CD14-positive monocyte (primary cell): ENCODE results near the gene PGM2. TPM values are rescaled to one million over a fixed set of nuclear protein-coding genes. Genes with fewer than 3 reads are reported as not detected.
A peak's percentile ranks its signal among the peaks of the same experiment; 100 is the strongest.

ENCODE experiments used
- DNase-seq, 3 donors: peaks; one replicate each; pipeline ENCODE4 v3.0.0-alpha.2; 2011 to 2022
- H2AFZ ChIP-seq: 2 replicates; pipeline ENCODE4 v1.6.0; 2012; ENCODE audit warnings: mild to moderate bottlenecking, low read depth, low read length, inconsistent platforms; ENCODE audit not compliant: insufficient read depth, poor library complexity, severe bottlenecking
- H3K27ac ChIP-seq, 2 donors: 1 replicate in 1 of 2; 2 replicates in 1 of 2; pipeline ENCODE4 v1.5.1; 2012 to 2013; ENCODE audit warnings: low read length in 2 of 2, control low read depth in 1 of 2, inconsistent platforms in 1 of 2, low read depth in 1 of 2, mild to moderate bottlenecking in 1 of 2
- H3K27me3 ChIP-seq, 2 donors: one replicate each; pipeline versions ENCODE4 v1.6.0 to v1.6.1; 2011 to 2013; ENCODE audit warnings: low read length in 2 of 2; ENCODE audit not compliant: control insufficient read depth in 2 of 2, insufficient read depth in 2 of 2
- H3K36me3 ChIP-seq, 2 donors: replicated peaks in 1 of 2; 1 replicate in 1 of 2; 2 replicates in 1 of 2; pipeline versions ENCODE4 v1.5.1 to v1.6.1; 2012 to 2013; ENCODE audit warnings: low read length in 2 of 2, control low read depth in 1 of 2, inconsistent platforms in 1 of 2, mild to moderate bottlenecking in 1 of 2; ENCODE audit not compliant: insufficient read depth in 2 of 2, control insufficient read depth in 1 of 2
- H3K4me1 ChIP-seq, 2 donors: 1 replicate in 1 of 2; 2 replicates in 1 of 2; pipeline versions ENCODE4 v1.5.1 to v1.6.1; 2012 to 2013; ENCODE audit warnings: low read length in 2 of 2, control low read depth in 1 of 2, inconsistent platforms in 1 of 2, mild to moderate bottlenecking in 1 of 2, moderate library complexity in 1 of 2; ENCODE audit not compliant: insufficient read depth in 2 of 2, control insufficient read depth in 1 of 2
- H3K4me2 ChIP-seq: replicated peaks from 2 replicates; pipeline ENCODE3; 2012; ENCODE audit warnings: low read length, moderate library complexity, mild to moderate bottlenecking; ENCODE audit not compliant: poor library complexity, severe bottlenecking; ENCODE audit errors: extremely low read depth
- H3K4me3 ChIP-seq, 3 experiments: fragments of 200-600 bp in 1 of 3; sonication (generic) in 1 of 3; replicated peaks in 1 of 3; 1 replicate in 2 of 3; 2 replicates in 1 of 3; pipeline ENCODE4 v1.5.1; 2011 to 2013; ENCODE audit warnings: low read length in 3 of 3, mild to moderate bottlenecking in 3 of 3, control low read depth in 2 of 3, low read depth in 2 of 3, inconsistent platforms in 1 of 3, moderate library complexity in 1 of 3
- H3K79me2 ChIP-seq: 2 replicates; pipeline ENCODE4 v1.6.0; 2012; ENCODE audit warnings: mild to moderate bottlenecking, control low read depth, inconsistent platforms, low read length, moderate library complexity; ENCODE audit not compliant: insufficient read depth
- H3K9ac ChIP-seq: 2 replicates; pipeline ENCODE4 v1.6.0; 2017; ENCODE audit warnings: low read length, mild to moderate bottlenecking; ENCODE audit not compliant: insufficient read depth, poor library complexity, severe bottlenecking
- H3K9me3 ChIP-seq, 2 donors: replicated peaks in 1 of 2; 1 replicate in 1 of 2; 2 replicates in 1 of 2; pipeline versions ENCODE4 v1.5.1 to v1.6.1; 2012 to 2013; ENCODE audit warnings: low read length in 2 of 2, control low read depth in 1 of 2; ENCODE audit not compliant: control insufficient read depth in 1 of 2, insufficient read depth in 1 of 2
- H4K20me1 ChIP-seq: 2 replicates; pipeline ENCODE4 v1.6.0; 2012; ENCODE audit warnings: mild to moderate bottlenecking, low read length, control low read depth, moderate library complexity; ENCODE audit not compliant: insufficient read depth
- H3K27ac Mint-ChIP-seq, 7 donors: one replicate each; pipeline ENCODE4 v1.8.0; 2020; ENCODE audit warnings: mild to moderate bottlenecking in 7 of 7, mixed read lengths in 7 of 7, moderate library complexity in 6 of 7, inconsistent platforms in 2 of 7
- H3K27me3 Mint-ChIP-seq, 3 donors: one replicate each; pipeline ENCODE4 v1.8.0; 2021 to 2022; ENCODE audit warnings: low read depth in 3 of 3, mild to moderate bottlenecking in 3 of 3, mixed read lengths in 3 of 3, moderate library complexity in 3 of 3, inconsistent platforms in 1 of 3
- H3K36me3 Mint-ChIP-seq, 2 donors: one replicate each; pipeline ENCODE4 v1.8.0; 2020; ENCODE audit warnings: mixed read lengths in 2 of 2, inconsistent platforms in 1 of 2, mild to moderate bottlenecking in 1 of 2
- H3K4me1 Mint-ChIP-seq: one replicate; pipeline ENCODE4 v1.8.0; 2020; ENCODE audit warnings: mild to moderate bottlenecking, mixed read lengths
- H3K4me3 Mint-ChIP-seq, 2 donors: one replicate each; pipeline ENCODE4 v1.8.0; 2020; ENCODE audit warnings: mild to moderate bottlenecking in 2 of 2, mixed read lengths in 2 of 2, moderate library complexity in 1 of 2
- H3K9me3 Mint-ChIP-seq, 7 donors: one replicate each; pipeline ENCODE4 v1.8.0; 2020 to 2022; ENCODE audit warnings: mixed read lengths in 7 of 7, mild to moderate bottlenecking in 6 of 7, moderate library complexity in 6 of 7, inconsistent platforms in 2 of 7
- CTCF ChIP-seq: fragments of 200-600 bp; IDR thresholded peaks from one replicate; pipeline ENCODE4 v1.8.0; 2022; ENCODE audit warnings: antibody characterized with exemption, mild to moderate bottlenecking
- WGBS: methylation state at CpG from one replicate; pipeline ENCODE4 v1.1.5; 2013; ENCODE audit warnings: missing lambda C conversion rate; ENCODE audit not compliant: insufficient coverage; 5-methylcytosine and 5-hydroxymethylcytosine counted together
- intact Hi-C, 2 donors: fragments of 100-400 bp; cut with micrococcal nuclease; formaldehyde crosslinking; loops; one replicate each; pipeline versions ENCODE4 v1.15.0 to v1.15.1; 2023
- polyA plus RNA-seq, 3 donors: library from polyadenylated mRNA; depleted of rRNA in 1 of 3; unstranded in 2 of 3; stranded (reverse) in 1 of 3; fragments of 300-500 nt in 2 of 3; fragments of >200 nt in 1 of 3; fragmentation: Illumina TruSeq in 2 of 3; gene quantifications; 1 replicate in 2 of 3; 2 replicates in 1 of 3; pipeline ENCODE4 v1.2.3, GENCODE V29; 2012 to 2021

PGM2 gene
- polyA plus RNA-seq, 3 donors: 17.8 to 48.6 (median 46.2) TPM

- peak overlapping the region; percentile 87 to 98 (median 97) for H3K27ac Mint-ChIP-seq
- DNase-seq: peak; percentile 19 to 52 (median 43)
- Histone ChIP-seq H3K79me2 (peaks cover 47% of the 10 kb centered on the region), H3K4me1 (peaks cover 23 to 33% of the 10 kb centered on the region in 2 donors), H3K27ac (peak overlapping the region; percentile 40 to 86), H3K27me3 (no peaks in the 10 kb centered on the region), H2AFZ (peak overlapping the region; percentile 100), H3K9ac (peak overlapping the region; percentile 87), H3K36me3 (peaks cover 11 to 12% of the 10 kb centered on the region in 2 donors), H3K9me3 (no peaks in the 10 kb centered on the region), H3K4me3 (peak overlapping the region; percentile 53 to 99 (median 69)), H3K4me2 (peak overlapping the region; percentile 99), H4K20me1 (peaks cover 11% of the 10 kb centered on the region)
- H3K9me3 Mint-ChIP-seq: peaks cover 0 to 2% (median 0%) of the 10 kb centered on the region in 7 donors
- intact Hi-C loops: loop anchor here in 1 of 2 donors (10.0 kb wide), 2 partner anchors 69 to 221 kb away; partner anchors contain the start of gene TBC1D1
- 0% methylated on average over 2 of the region's 14 CpGs for WGBS
- peaks cover 11 to 13% of the 10 kb centered on the region in 2 donors for H3K36me3 Mint-ChIP-seq
- H3K4me3 Mint-ChIP-seq: peak overlapping the region; percentile 98 to 100
- TF ChIP-seq CTCF: no peak
- H3K27me3 Mint-ChIP-seq: peaks cover 0 to 2% (median 0%) of the 10 kb centered on the region in 3 donors
- H3K4me1 Mint-ChIP-seq: peaks cover 40% of the 10 kb centered on the region
These were observed 555 bp upstream of the PGM2 start for GRCh38 chr4:37825968-37826294.

- H3K36me3 Mint-ChIP-seq: peaks cover 20 to 24% of the 10 kb centered on the region in 2 donors
- peaks cover 42% of the 10 kb centered on the region for H3K4me1 Mint-ChIP-seq
- intact Hi-C loops: loop anchor here in 1 of 2 donors (10.0 kb wide), 2 partner anchors 68 to 222 kb away; partner anchors contain the start of gene TBC1D1
- Histone ChIP-seq H3K27me3 (no peaks in the 10 kb centered on the region), H3K4me3 (peak overlapping the region; percentile 53 to 99 (median 69)), H3K4me1 (peaks cover 23 to 33% of the 10 kb centered on the region in 2 donors), H3K9me3 (no peaks in the 10 kb centered on the region), H2AFZ (peak overlapping the region; percentile 100), H4K20me1 (peaks cover 11% of the 10 kb centered on the region), H3K27ac (peak overlapping the region; percentile 40 to 86), H3K4me2 (peak overlapping the region; percentile 99), H3K36me3 (peaks cover 18 to 25% of the 10 kb centered on the region in 2 donors), H3K79me2 (peaks cover 59% of the 10 kb centered on the region), H3K9ac (peak overlapping the region; percentile 87)
- H3K27me3 Mint-ChIP-seq: peaks cover 0 to 2% (median 0%) of the 10 kb centered on the region in 3 donors
- H3K27ac Mint-ChIP-seq: peak overlapping the region; percentile 59 to 98 (median 96)
- peaks cover 0 to 2% (median 0%) of the 10 kb centered on the region in 7 donors for H3K9me3 Mint-ChIP-seq
- DNase-seq: peak; percentile 2 to 31 (median 14)
- TF ChIP-seq CTCF: no peak
- WGBS: 2% methylated on average over 34 of the region's 38 CpGs
- peak overlapping the region; percentile 98 to 100 for H3K4me3 Mint-ChIP-seq
These were observed 672 bp downstream of the PGM2 start for GRCh38 chr4:37827030-37827685.
